Psoas muscle (tissue), 8 donors: ENCODE measurements around the gene KIF21B. TPM values are rescaled to one million over a fixed set of nuclear protein-coding genes. Genes with fewer than 3 reads are reported as not detected.

Experiments used
- ATAC-seq, 4 donors: fragments of 200-7000 bp; cut with Tn5 transposase; one replicate each; pipeline ENCODE4 v1.9.1; 2020; ENCODE audit warnings: moderate library complexity in 3 of 4, mild to moderate bottlenecking in 2 of 4
- DNase-seq, 2 donors: peaks; one replicate each; pipeline ENCODE4 v3.0.0-alpha.2; 2020
- H3K27ac ChIP-seq: fragments of 200-600 bp; one replicate; pipeline ENCODE4 v1.8.0; 2022
- H3K27me3 ChIP-seq, 3 donors: fragments of 200-600 bp in 1 of 3; one replicate each; pipeline versions ENCODE4 v1.6.1 to v1.8.0; 2013 to 2022; ENCODE audit warnings: low read length in 2 of 3, mild to moderate bottlenecking in 2 of 3, moderate library complexity in 1 of 3; ENCODE audit not compliant: insufficient read depth in 3 of 3
- H3K36me3 ChIP-seq, 2 donors: fragments of 200-600 bp in 1 of 2; one replicate each; pipeline versions ENCODE4 v1.6.1 to v1.8.0; 2013 to 2022; ENCODE audit warnings: low read depth in 1 of 2, mild to moderate bottlenecking in 1 of 2, moderate library complexity in 1 of 2; ENCODE audit not compliant: insufficient read depth in 1 of 2
- H3K4me1 ChIP-seq: fragments of 200-600 bp; one replicate; pipeline ENCODE4 v1.8.0; 2022
- H3K4me3 ChIP-seq: fragments of 200-600 bp; one replicate; pipeline ENCODE4 v1.8.0; 2022; ENCODE audit warnings: mild to moderate bottlenecking
- H3K9me3 ChIP-seq: fragments of 200-600 bp; one replicate; pipeline ENCODE4 v1.8.0; 2022
- WGBS, 3 donors: extraction: QIAGEN DNeasy Blood & Tissue Kit; methylation state at CpG; one replicate each; pipeline versions ENCODE4 v1.1.6 to v1.1.7; 2013; 5-methylcytosine and 5-hydroxymethylcytosine counted together
- intact Hi-C, 2 donors: fragments of 100-400 bp; cut with DNase I; formaldehyde crosslinking; loops; one replicate each; pipeline versions ENCODE4 v1.11.0 to v1.14.2; 2022
- polyA plus RNA-seq, 3 donors: library from polyadenylated mRNA; stranded (reverse); fragments of 200-250 nt; gene quantifications; one replicate each; pipeline ENCODE4 v1.2.3, GENCODE V29; 2013
- total RNA-seq, 4 donors: library from RNA; stranded (reverse); fragmentation: NEBNext Ultra II Directional in 2 of 4; extraction: Animal tissue kit (Norgen Biotek cat#: 25700) in 2 of 4; gene quantifications; one replicate each; pipeline versions ENCODE4 v1.2.1 to v1.2.4, GENCODE V29; 2021 to 2023
- TF ChIP-seq, protein P1 (sequence below): fragments of 200-600 bp; IDR thresholded peaks from one replicate; pipeline ENCODE4 v1.8.0; 2022; ENCODE audit warnings: antibody characterized with exemption
- donor health status: healthy with polysubstance abuse.
- donor health status: DM: no; HTN: no; CAD: no; lungs with moderate emphysema.
- donor health status: Bipolar disorder and iron deficiency.
- donor health status: healthy.
- donor health status: DM: yes; HTN: yes; CAD: no.
- donor health status: DM: no; HTN: no; CAD: no.
- donor health status: DM: no; HTN: no; CAD: no.
- donor health status: DM: yes; HTN: yes; CAD: no.

KIF21B gene
- total and polyA plus RNA-seq, 7 donors: 0.04 to 0.81 (median 0.20) TPM

DNA sequence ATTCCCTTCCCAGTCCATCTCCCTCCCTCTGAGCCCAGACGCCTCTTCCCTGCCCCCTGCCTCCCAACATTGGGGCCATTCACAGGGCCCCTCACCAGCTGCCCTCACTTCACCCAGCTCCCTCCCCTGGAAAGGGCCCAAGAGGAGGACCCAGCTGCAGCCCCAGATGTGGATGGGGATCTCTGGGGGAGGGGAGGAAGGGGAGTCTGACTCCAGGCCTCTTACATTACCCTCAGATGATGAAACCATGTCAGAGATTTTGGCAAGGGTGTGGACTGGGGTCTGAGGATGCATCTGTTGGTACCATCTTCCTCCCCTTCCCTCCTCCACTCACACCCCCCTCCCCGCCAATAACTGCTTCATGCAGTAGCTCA, 1.1 kb upstream of the KIF21B start:
- intact Hi-C loops: no loop called here
- Histone ChIP-seq H3K36me3 (no peaks in the 10 kb centered on the region), H3K4me1 (peaks cover 18% of the 10 kb centered on the region), H3K9me3 (no peaks in the 10 kb centered on the region), H3K4me3 (no peak overlapping the region), H3K27ac (no peak overlapping the region), H3K27me3 (no peaks in the 10 kb centered on the region)
- ATAC-seq: no peak
- DNase-seq: no peak
- TF ChIP-seq, protein P1, sequence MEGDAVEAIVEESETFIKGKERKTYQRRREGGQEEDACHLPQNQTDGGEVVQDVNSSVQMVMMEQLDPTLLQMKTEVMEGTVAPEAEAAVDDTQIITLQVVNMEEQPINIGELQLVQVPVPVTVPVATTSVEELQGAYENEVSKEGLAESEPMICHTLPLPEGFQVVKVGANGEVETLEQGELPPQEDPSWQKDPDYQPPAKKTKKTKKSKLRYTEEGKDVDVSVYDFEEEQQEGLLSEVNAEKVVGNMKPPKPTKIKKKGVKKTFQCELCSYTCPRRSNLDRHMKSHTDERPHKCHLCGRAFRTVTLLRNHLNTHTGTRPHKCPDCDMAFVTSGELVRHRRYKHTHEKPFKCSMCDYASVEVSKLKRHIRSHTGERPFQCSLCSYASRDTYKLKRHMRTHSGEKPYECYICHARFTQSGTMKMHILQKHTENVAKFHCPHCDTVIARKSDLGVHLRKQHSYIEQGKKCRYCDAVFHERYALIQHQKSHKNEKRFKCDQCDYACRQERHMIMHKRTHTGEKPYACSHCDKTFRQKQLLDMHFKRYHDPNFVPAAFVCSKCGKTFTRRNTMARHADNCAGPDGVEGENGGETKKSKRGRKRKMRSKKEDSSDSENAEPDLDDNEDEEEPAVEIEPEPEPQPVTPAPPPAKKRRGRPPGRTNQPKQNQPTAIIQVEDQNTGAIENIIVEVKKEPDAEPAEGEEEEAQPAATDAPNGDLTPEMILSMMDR: no peak
- 91 to 100% (median 92%) methylated on average over 2 of the region's 2 CpGs for WGBS, 3 donors

DNA sequence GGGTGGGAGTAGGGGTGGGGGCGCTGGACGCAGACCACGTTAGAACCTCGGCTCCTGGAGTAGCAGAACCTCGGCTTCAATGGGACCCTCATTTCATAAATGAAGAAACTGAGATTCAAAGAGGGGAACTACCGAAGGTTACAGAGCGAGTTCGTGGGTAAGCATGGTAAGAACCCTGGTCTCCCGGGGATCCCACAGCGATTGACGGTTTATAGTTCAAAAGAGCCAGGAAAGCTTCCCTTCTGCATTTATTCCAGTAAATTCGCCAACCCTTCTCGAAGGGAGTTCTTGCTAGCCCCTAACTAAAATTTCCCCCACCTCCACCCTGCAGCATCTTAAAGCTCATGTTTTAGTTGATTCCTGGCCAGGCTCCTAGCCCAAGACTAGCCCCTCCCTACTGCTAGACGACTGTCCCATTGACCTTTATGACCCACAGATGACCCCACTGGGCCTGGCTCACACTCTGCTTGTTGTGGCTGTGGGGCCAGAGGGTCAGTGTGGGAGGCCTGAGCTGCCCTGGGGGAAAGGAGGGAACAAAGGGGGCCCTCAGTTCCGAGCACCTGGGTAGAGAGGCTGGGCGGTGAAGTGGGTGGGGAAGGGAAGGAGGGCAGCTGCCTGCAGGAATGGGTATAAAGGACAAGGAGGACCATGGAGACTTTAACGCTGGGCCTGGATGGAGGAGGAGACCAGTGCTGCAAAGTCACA, 558 bp upstream of the KIF21B start:
- no peaks in the 10 kb centered on the region for H3K36me3 ChIP-seq
- WGBS, 3 donors: 50 to 54% (median 52%) methylated on average over 16 to 17 of the region's 17 CpGs
- H3K9me3 ChIP-seq: no peaks in the 10 kb centered on the region
- no peaks in the 10 kb centered on the region for H3K27me3 ChIP-seq
- TF ChIP-seq, protein P1: no peak
- DNase-seq (no peak), ATAC-seq (no peak)
- H3K27ac ChIP-seq: no peak overlapping the region
- H3K4me1 ChIP-seq: peaks cover 18% of the 10 kb centered on the region
- no peak overlapping the region for H3K4me3 ChIP-seq
- intact Hi-C loops: no loop called here

DNA sequence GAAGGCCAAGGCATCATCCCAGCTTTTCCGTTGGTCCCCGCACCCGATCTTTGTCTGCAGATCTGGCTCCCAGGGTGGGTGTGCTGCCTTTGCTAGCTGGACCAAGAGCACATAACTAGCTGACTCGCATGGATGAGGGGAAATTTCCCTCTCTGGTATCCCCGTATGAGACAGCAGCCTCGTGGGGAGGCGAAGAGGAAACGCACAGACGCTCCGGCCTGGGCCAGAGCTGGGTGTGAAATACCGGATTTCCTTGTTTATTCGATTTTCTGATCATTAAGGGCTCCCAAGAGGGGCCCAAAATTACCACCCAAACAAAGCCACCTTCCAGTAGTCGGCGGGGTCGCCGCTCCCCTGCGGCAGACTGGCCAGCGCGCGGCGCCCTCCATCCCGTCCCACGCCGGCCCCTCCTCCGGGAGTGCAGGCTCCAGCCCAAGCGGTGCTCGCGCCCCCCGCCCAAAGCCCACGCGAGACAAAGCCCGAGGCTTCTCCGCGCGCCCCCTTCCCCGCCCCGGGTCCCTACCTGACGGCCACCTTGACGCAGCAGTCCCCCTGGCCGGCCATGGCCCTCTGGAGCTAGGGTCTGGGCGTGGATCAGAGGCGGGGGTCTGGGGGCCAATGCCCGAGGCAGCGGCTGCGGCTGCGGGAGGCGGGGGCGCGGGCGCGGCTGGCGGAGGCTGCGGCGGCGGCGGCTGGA, 546 bp downstream of the KIF21B start:
- ATAC-seq (peak in 1 of 4 donors; percentile 2), DNase-seq (no peak)
- TF ChIP-seq, protein P1: no peak
- WGBS, 3 donors: 6 to 11% (median 8%) methylated on average over 40 to 56 of the region's 56 CpGs
- intact Hi-C loops: no loop called here
- no peaks in the 10 kb centered on the region for H3K36me3 ChIP-seq
- H3K4me1 ChIP-seq: peaks cover 18% of the 10 kb centered on the region
- no peaks in the 10 kb centered on the region for H3K9me3 ChIP-seq
- H3K27me3 ChIP-seq: no peaks in the 10 kb centered on the region
- H3K27ac ChIP-seq: no peak overlapping the region
- H3K4me3 ChIP-seq: peak overlapping the region; percentile 66

DNA sequence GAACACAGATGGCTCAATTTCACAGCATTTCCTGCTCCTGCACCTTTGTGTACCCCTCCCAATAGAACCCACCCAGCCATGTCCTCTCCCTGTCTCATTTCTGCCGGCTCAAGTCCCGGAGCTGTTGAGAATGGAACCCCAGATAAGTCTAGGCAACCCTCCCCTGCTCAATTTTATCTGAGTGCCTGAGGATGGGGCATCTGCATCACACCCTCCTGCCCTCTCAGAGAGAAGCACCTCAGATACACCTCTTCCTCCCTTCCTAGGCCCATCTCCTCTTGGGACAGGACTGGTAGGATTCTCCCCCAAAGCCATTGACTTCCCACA, 1.1 kb downstream of the KIF21B start:
- ATAC-seq (no peak), DNase-seq (no peak)
- Histone ChIP-seq H3K27ac (no peak overlapping the region), H3K4me3 (peak overlapping the region; percentile 66), H3K27me3 (no peaks in the 10 kb centered on the region), H3K36me3 (no peaks in the 10 kb centered on the region), H3K4me1 (peaks cover 18% of the 10 kb centered on the region), H3K9me3 (no peaks in the 10 kb centered on the region)
- 83 to 96% (median 84%) methylated on average over 2 of the region's 2 CpGs for WGBS, 3 donors
- TF ChIP-seq, protein P1: no peak
- intact Hi-C loops: no loop called here
